Activated naive CD8-positive, alpha-beta T cell treated with anti-CD3 and anti-CD28 coated beads, Interleukin-2, amount 50 U/mL, for 24 hours (primary cell): ENCODE measurements around the gene RTP5.
"Not testable (repeated sequence)": the region's sequence is repeated elsewhere in the genome, so short reads cannot be mapped to it uniquely, and the experiment has no call there.

ENCODE experiments used
- ATAC-seq: fragments of 150-1000 bp; cut with Tn5 transposase; one replicate; pipeline ENCODE4 v1.10.0; 2021
- DNase-seq: peaks from one replicate; pipeline ENCODE4 v3.0.0; 2021
- H3K27ac Mint-ChIP-seq: one replicate; pipeline ENCODE4 v1.8.0; 2021; ENCODE audit warnings: mild to moderate bottlenecking, mixed read lengths
- H3K27me3 Mint-ChIP-seq: one replicate; pipeline ENCODE4 v1.8.0; 2021; ENCODE audit warnings: mixed read lengths
- H3K36me3 Mint-ChIP-seq: one replicate; pipeline ENCODE4 v1.8.0; 2021; ENCODE audit warnings: low read depth, mixed read lengths
- H3K4me1 Mint-ChIP-seq: one replicate; pipeline ENCODE4 v1.8.0; 2021; ENCODE audit warnings: mixed read lengths
- H3K4me3 Mint-ChIP-seq: one replicate; pipeline ENCODE4 v1.8.0; 2021; ENCODE audit warnings: mild to moderate bottlenecking, moderate library complexity, mixed read lengths
- H3K9me3 Mint-ChIP-seq: one replicate; pipeline ENCODE4 v1.8.0; 2021; ENCODE audit warnings: mixed read lengths

Gene RTP5

DNA sequence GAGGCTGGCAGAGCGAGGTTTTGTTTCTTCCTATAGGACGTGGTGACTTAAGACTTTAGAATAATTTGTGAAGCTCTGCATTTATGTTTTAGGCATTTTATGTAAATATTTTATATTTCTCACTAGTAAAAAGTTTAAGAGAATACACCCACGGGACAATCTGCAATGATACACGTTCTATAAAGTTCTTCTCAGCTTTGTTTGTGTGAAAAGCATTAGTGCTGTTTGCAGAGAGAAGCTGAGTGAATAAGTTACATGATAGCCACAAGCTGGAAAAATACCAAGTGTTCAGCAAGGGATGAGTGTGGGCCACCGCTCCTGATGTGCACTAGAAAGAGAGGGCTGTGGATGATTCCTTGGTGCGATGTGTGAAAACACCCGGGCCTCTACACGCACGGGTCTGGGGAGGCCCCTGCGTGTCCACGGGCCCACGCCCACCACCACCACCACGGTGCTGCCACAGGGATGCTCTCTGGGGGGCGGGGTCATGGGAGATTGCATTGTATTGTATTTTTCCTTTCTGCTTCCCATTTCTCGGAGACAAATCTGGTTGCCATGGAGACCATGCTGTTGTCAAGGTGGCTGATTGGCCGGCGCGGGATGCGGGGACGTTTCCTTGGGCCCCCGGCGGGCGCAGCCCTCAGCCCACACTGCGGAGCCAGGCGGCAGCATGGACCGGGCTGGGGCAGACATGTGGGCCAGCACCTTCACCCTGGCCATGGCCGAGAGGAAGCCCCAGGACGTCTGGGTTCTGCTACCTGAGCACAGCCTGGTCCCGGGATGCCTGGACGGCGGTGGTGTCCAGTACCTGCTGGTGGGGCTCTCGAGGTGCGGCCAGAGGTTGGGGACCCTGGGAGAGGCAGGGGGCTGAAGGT is at the start of gene RTP5:
Gene RTP5 (plus strand): TSS at position 643 of the 875 bp plus-strand sequence. CDS start 28 bp downstream, at position 671.
- Mint-ChIP-seq H3K27me3 (peaks cover 16% of the 10 kb centered on the region), H3K27ac (peak within 1 kb of the TSS; percentile 85), H3K4me3 (no peak within 1 kb of the TSS), H3K36me3 (no peaks in the 10 kb centered on the region), H3K9me3 (peaks cover 9% of the 10 kb centered on the region), H3K4me1 (peaks cover 59% of the 10 kb centered on the region)
- ATAC-seq, result no peak
- DNase-seq, result no peak

DNA sequence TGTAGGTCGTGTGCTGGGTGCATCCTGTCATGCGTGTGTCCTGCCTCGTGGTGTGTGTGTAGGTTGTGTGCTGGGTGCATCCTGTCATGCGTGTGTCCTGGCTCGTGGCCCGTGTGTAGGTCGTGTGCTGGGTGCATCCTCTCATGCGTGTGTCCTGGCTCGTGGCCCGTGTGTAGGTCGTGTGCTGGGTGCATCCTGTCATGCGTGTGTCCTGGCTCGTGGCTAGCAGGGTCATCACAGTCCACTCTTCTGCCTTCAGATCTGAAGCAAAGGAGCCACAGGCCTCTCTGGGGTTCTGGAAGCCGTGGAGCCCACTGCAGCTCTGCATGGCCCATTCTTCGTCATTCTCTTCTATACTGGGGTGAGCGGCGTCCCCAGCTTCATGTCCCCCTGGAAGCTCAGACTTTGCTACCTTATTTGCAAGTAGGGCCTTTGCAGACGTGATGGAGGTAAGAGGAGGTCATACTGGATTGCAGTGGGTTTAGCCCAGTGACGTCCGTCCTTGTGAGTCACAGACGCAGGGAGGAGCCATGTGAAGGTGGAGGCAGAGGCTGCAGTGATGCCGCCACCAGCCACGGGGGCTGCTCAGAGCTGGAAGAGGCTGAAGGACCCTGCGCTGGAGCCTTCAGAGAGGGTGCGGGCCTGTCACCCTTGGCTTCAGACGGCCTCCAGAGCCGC is 49.4 kb upstream of the RTP5 start:
- not testable (repeated sequence) for H3K9me3 Mint-ChIP-seq, H3K4me3 Mint-ChIP-seq, DNase-seq, H3K36me3 Mint-ChIP-seq, H3K27ac Mint-ChIP-seq, ATAC-seq
- peaks cover 11% of the 10 kb centered on the region for H3K4me1 Mint-ChIP-seq
- peaks cover 16% of the 10 kb centered on the region for H3K27me3 Mint-ChIP-seq

- no peaks in the 10 kb centered on the region for H3K36me3 Mint-ChIP-seq
- H3K27ac Mint-ChIP-seq, result no peak overlapping the region
- H3K4me1 Mint-ChIP-seq, result peaks cover 11% of the 10 kb centered on the region
- peaks cover 16% of the 10 kb centered on the region for H3K27me3 Mint-ChIP-seq
- peaks cover 8% of the 10 kb centered on the region for H3K9me3 Mint-ChIP-seq
- ATAC-seq, result no peak
- DNase-seq, result no peak
- H3K4me3 Mint-ChIP-seq, result no peak overlapping the region
These were observed 48.7 kb upstream of the RTP5 start for GRCh38 chr2:241820625-241821384.

GRCh38 chr2:241821460-241822263 is 47.9 kb upstream of the RTP5 start:
- Mint-ChIP-seq H3K4me3 (no peak overlapping the region), H3K36me3 (no peaks in the 10 kb centered on the region), H3K9me3 (peaks cover 16% of the 10 kb centered on the region), H3K27ac (no peak overlapping the region), H3K4me1 (peaks cover 11% of the 10 kb centered on the region), H3K27me3 (peaks cover 20% of the 10 kb centered on the region)
- ATAC-seq (no peak), DNase-seq (no peak)

DNA sequence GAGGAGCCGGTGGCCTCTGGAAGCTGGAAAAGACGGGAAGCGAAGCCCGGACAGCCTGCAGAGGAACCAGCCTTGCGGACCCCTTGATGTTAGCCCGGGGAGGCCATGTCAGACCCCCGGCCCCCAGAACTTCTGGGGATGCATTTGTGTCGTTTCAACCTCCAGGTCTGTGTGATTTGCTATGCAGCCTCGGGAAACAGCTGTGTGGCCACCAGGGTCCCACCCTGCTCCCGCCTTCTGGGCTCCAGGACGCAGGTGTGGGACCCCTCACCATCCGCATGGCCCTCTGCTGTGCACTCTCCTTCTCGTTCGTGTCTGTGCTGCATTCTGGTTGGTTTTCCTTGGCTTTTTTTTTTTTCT is 47.3 kb upstream of the RTP5 start:
- DNase-seq (no peak), ATAC-seq (no peak)
- H3K36me3 Mint-ChIP-seq, result no peaks in the 10 kb centered on the region
- no peak overlapping the region for H3K4me3 Mint-ChIP-seq
- peaks cover 26% of the 10 kb centered on the region for H3K27me3 Mint-ChIP-seq
- H3K27ac Mint-ChIP-seq, result no peak overlapping the region
- H3K4me1 Mint-ChIP-seq, result peaks cover 10% of the 10 kb centered on the region
- peaks cover 21% of the 10 kb centered on the region for H3K9me3 Mint-ChIP-seq

- not testable (repeated sequence) for DNase-seq, H3K4me3 Mint-ChIP-seq, ATAC-seq, H3K27ac Mint-ChIP-seq, H3K4me1 Mint-ChIP-seq, H3K36me3 Mint-ChIP-seq
- Mint-ChIP-seq H3K27me3 (peaks cover 32% of the 10 kb centered on the region), H3K9me3 (peaks cover 29% of the 10 kb centered on the region)
These were observed 45.7 kb upstream of the RTP5 start for GRCh38 chr2:241823531-241824437.

DNA sequence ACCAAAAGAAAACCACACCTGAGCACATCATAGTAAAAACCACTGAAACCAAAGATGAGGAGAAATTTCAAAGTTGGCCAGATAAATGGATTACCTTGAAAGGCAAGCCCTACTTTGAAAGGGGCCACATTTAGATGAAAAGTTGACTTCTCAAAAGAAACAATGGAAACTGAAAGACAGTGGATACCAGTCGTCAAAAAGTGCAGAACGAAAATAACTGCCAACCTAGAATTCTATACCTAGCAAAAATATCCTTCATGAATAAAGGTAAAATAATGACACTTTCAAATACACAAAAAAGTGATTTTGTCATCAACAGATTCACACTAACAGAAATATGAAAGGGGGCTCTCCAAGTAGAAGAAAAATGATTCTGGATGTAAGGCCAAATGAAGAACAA is 42.1 kb upstream of the RTP5 start:
- peaks cover 3% of the 10 kb centered on the region for H3K4me1 Mint-ChIP-seq
- no peak overlapping the region for H3K27ac Mint-ChIP-seq
- H3K27me3 Mint-ChIP-seq, result peaks cover 42% of the 10 kb centered on the region
- H3K36me3 Mint-ChIP-seq, result peaks cover 3% of the 10 kb centered on the region
- H3K4me3 Mint-ChIP-seq, result no peak overlapping the region
- DNase-seq (no peak), ATAC-seq (no peak)
- H3K9me3 Mint-ChIP-seq, result peaks cover 29% of the 10 kb centered on the region

- peaks cover 37% of the 10 kb centered on the region for H3K27me3 Mint-ChIP-seq
- H3K27ac Mint-ChIP-seq, result no peak overlapping the region
- no peak for DNase-seq
These were observed 36.3 kb upstream of the RTP5 start for GRCh38 chr2:241833101-241833663.

GRCh38 chr2:241833756-241834526 is 35.6 kb upstream of the RTP5 start:
- ATAC-seq, H3K4me3 Mint-ChIP-seq, H3K36me3 Mint-ChIP-seq, DNase-seq, H3K9me3 Mint-ChIP-seq, H3K27ac Mint-ChIP-seq: not testable (repeated sequence)
- Mint-ChIP-seq H3K4me1 (peaks cover 13% of the 10 kb centered on the region), H3K27me3 (peaks cover 35% of the 10 kb centered on the region)

More at GRCh38 chr2:241833101-241833663, 36.3 kb upstream of the RTP5 start:
- Mint-ChIP-seq H3K4me1 (peaks cover 11% of the 10 kb centered on the region), H3K4me3 (no peak overlapping the region), H3K9me3 (peaks cover 7% of the 10 kb centered on the region), H3K36me3 (peaks cover 4% of the 10 kb centered on the region)
- ATAC-seq, result no peak

GRCh38 chr2:241834527-241835210 is 34.9 kb upstream of the RTP5 start:
- peaks cover 36% of the 10 kb centered on the region for H3K27me3 Mint-ChIP-seq
- peaks cover 6% of the 10 kb centered on the region for H3K9me3 Mint-ChIP-seq
- ATAC-seq (no peak), DNase-seq (no peak)
- no peak overlapping the region for H3K4me3 Mint-ChIP-seq
- H3K4me1 Mint-ChIP-seq, result peaks cover 13% of the 10 kb centered on the region
- H3K36me3 Mint-ChIP-seq, result peaks cover 4% of the 10 kb centered on the region
- H3K27ac Mint-ChIP-seq, result no peak overlapping the region

DNA sequence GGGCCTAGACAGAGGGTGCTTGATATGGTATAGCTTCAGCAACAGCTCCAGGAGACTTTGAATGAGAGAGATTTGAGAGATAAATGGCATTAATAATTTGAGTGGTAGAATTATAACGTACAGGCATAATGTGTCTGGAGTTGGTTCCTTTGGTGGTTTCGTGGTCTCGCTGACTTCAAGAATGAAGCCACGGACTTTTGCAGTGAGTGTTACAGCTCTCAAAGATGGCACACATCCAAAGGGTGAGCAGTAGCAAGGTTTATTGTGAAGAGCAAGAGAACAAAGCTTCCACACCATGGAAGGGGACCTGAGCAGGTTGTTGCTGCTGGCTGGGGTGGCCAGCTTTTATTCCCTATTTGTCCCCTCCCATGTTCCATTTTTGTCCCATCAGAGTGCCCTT is 33.9 kb upstream of the RTP5 start:
- peaks cover 4% of the 10 kb centered on the region for H3K36me3 Mint-ChIP-seq
- H3K27me3 Mint-ChIP-seq, result peaks cover 36% of the 10 kb centered on the region
- H3K9me3 Mint-ChIP-seq, result peaks cover 6% of the 10 kb centered on the region
- no peak overlapping the region for H3K27ac Mint-ChIP-seq
- H3K4me3 Mint-ChIP-seq, result no peak overlapping the region
- peaks cover 13% of the 10 kb centered on the region for H3K4me1 Mint-ChIP-seq
- peak; percentile 9 for DNase-seq
- no peak for ATAC-seq

GRCh38 chr2:241836292-241836691 is 33.2 kb upstream of the RTP5 start:
- peaks cover 4% of the 10 kb centered on the region for H3K36me3 Mint-ChIP-seq

More at GRCh38 chr2:241836292-241836691, 33.2 kb upstream of the RTP5 start:
- DNase-seq, result no peak
- Mint-ChIP-seq H3K4me3 (no peak overlapping the region), H3K4me1 (peaks cover 13% of the 10 kb centered on the region), H3K27me3 (peaks cover 33% of the 10 kb centered on the region), H3K9me3 (peaks cover 6% of the 10 kb centered on the region), H3K27ac (no peak overlapping the region)
- no peak for ATAC-seq
